GM12878 (cell line): ENCODE measurements around the gene LMTK3. TPM values are rescaled to one million over a fixed set of nuclear protein-coding genes. Genes with fewer than 3 reads are reported as not detected.

Experiments used
- ATF2 ChIP-seq: IDR thresholded peaks from 2 replicates; pipeline ENCODE4 v1.6.1; 2012; ENCODE audit warnings: low read length, inconsistent platforms
- CBX3 ChIP-seq: fragments of 200-600 bp; sonication (generic); IDR thresholded peaks from 2 replicates; pipeline ENCODE4 v1.6.1; 2016; ENCODE audit warnings: low read depth, borderline replicate concordance
- CREM ChIP-seq: IDR thresholded peaks from 2 replicates; pipeline ENCODE4 v1.6.1; 2014; ENCODE audit warnings: antibody characterized with exemption, low read depth
- DPF2 ChIP-seq: fragments of 450-650 bp; IDR thresholded peaks from 2 replicates; pipeline ENCODE4 v1.6.1; 2017; ENCODE audit warnings: mild to moderate bottlenecking
- ELK1 ChIP-seq: IDR thresholded peaks from 2 replicates; pipeline ENCODE4 v1.6.1; 2012; ENCODE audit warnings: low read depth, low read length, improper control_type of control experiment
- GABPA ChIP-seq: IDR thresholded peaks from 2 replicates; pipeline ENCODE4 v1.6.1; 2014; ENCODE audit warnings: antibody characterized with exemption, low read depth, mild to moderate bottlenecking, inconsistent platforms
- GATAD2B ChIP-seq: fragments of 450-650 bp; conservative IDR thresholded peaks from 2 replicates; pipeline ENCODE4 v1.6.1; 2017; ENCODE audit warnings: low read depth, mild to moderate bottlenecking, moderate library complexity
- HDAC6 ChIP-seq: fragments of 200-600 bp; sonication (generic); IDR thresholded peaks from one replicate; pipeline ENCODE4 v1.8.0; 2017; ENCODE audit warnings: antibody characterized with exemption; ENCODE audit not compliant: unreplicated experiment
- IRF5 ChIP-seq: fragments of 450-650 bp; IDR thresholded peaks from 2 replicates; pipeline ENCODE4 v1.6.1; 2017; ENCODE audit warnings: borderline replicate concordance
- JUNB ChIP-seq: IDR thresholded peaks from 2 replicates; pipeline ENCODE4 v1.6.1; 2016; ENCODE audit warnings: antibody characterized with exemption, mild to moderate bottlenecking
- MEF2A ChIP-seq: IDR thresholded peaks from 2 replicates; pipeline ENCODE4 v1.6.1; 2011; ENCODE audit warnings: low read depth, mild to moderate bottlenecking, low read length, moderate library complexity; ENCODE audit not compliant: insufficient read depth
- MYB ChIP-seq: fragments of 150-350 bp; IDR thresholded peaks from 2 replicates; pipeline ENCODE4 v1.6.1; 2014; ENCODE audit warnings: mild to moderate bottlenecking, low read depth, low read length, borderline replicate concordance
- NFXL1 ChIP-seq: fragments of 450-650 bp; IDR thresholded peaks from 2 replicates; pipeline ENCODE4 v1.6.1; 2017; ENCODE audit warnings: antibody characterized with exemption, mild to moderate bottlenecking, borderline replicate concordance
- NRF1 ChIP-seq: conservative IDR thresholded peaks from 2 replicates; pipeline ENCODE4 v1.6.1; 2011; ENCODE audit warnings: mild to moderate bottlenecking, low read depth, low read length, improper control_type of control experiment
- POLR2AphosphoS5 ChIP-seq: IDR thresholded peaks from 2 replicates; pipeline ENCODE4 v1.6.1; 2011; ENCODE audit warnings: mild to moderate bottlenecking, low read length, inconsistent platforms
- POU2F2 ChIP-seq: IDR thresholded peaks from 3 replicates; pipeline ENCODE4 v1.6.1; 2011; ENCODE audit warnings: low read depth, mild to moderate bottlenecking, low read length, borderline replicate concordance
- RBBP5 ChIP-seq: fragments of 200-600 bp; sonication (generic); conservative IDR thresholded peaks from 2 replicates; pipeline ENCODE4 v1.6.1; 2016
- RUNX3 ChIP-seq: IDR thresholded peaks from 2 replicates; pipeline ENCODE4 v1.6.1; 2012; ENCODE audit warnings: low read length, inconsistent platforms
- SIN3A ChIP-seq: IDR thresholded peaks from 2 replicates; pipeline ENCODE4 v1.6.1; 2012; ENCODE audit warnings: low read depth, low read length, improper control_type of control experiment
- SKIL ChIP-seq: fragments of 450-650 bp; IDR thresholded peaks from 2 replicates; pipeline ENCODE4 v1.6.1; 2017; ENCODE audit warnings: mild to moderate bottlenecking, low read depth, inconsistent platforms; ENCODE audit not compliant: poor library complexity, severe bottlenecking
- SMC3 ChIP-seq: IDR thresholded peaks from 2 replicates; pipeline ENCODE4 v1.6.1; 2011; ENCODE audit warnings: low read length, improper control_type of control experiment, borderline replicate concordance
- SP1 ChIP-seq: IDR thresholded peaks from one replicate; pipeline ENCODE4 v1.6.1; 2011; ENCODE audit warnings: low read depth, low read length
- SPI1 ChIP-seq: IDR thresholded peaks from 2 replicates; pipeline ENCODE4 v1.6.1; 2011; ENCODE audit warnings: low read depth, mild to moderate bottlenecking, low read length, moderate library complexity, borderline replicate concordance; ENCODE audit not compliant: insufficient read depth
- SREBF2 ChIP-seq: IDR thresholded peaks from 2 replicates; pipeline ENCODE4 v1.6.1; 2012; ENCODE audit warnings: mild to moderate bottlenecking, low read length
- SUPT20H ChIP-seq: IDR thresholded peaks from 2 replicates; pipeline ENCODE4 v1.6.1; 2011; ENCODE audit warnings: low read depth, mild to moderate bottlenecking, low read length, moderate library complexity, borderline replicate concordance; ENCODE audit not compliant: control insufficient read depth
- ZBED1 ChIP-seq: IDR thresholded peaks from 2 replicates; pipeline ENCODE4 v1.6.1; 2016; ENCODE audit warnings: borderline replicate concordance
- ZNF384 ChIP-seq: IDR thresholded peaks from 2 replicates; pipeline ENCODE4 v1.6.1; 2012; ENCODE audit warnings: low read depth, mild to moderate bottlenecking, low read length, improper control_type of control experiment, borderline replicate concordance
- polyA plus RNA-seq, 11 experiments: library from polyadenylated mRNA; depleted of rRNA in 4 of 11; unstranded in 6 of 11; stranded (reverse) in 5 of 11; fragments of >200 nt; fragmentation: Nextera tagmentation in 4 of 11; fragmentation: Illumina TruSeq in 1 of 11; extraction: Ambion mirVana in 4 of 11; extraction: Trizol in 1 of 11; gene quantifications; 1 replicate in 1 of 11; 2 replicates in 10 of 11; pipeline versions ENCODE4 v1.2.1 to v1.2.3, GENCODE V29; 2011 to 2016; ENCODE audit warnings: inconsistent platforms in 2 of 11, missing spikeins in 2 of 11, low read depth in 1 of 11
- total RNA-seq, 4 experiments: library from RNA; depleted of rRNA in 3 of 4; stranded (reverse); fragments of >200 nt in 3 of 4; fragmentation: Illumina TruSeq in 1 of 4; extraction: Trizol in 1 of 4; gene quantifications; 2 replicates each; pipeline versions ENCODE4 v1.2.1 to v1.2.3, GENCODE V29; 2013 to 2021

The LMTK3 gene
- total and polyA plus RNA-seq, 10 of the 15 experiments (the other 5 are each of a cell fraction or from before 2014, with no cell fraction given) = under 0.01 to 0.28 (median 0.04) TPM; not detected in 3

GRCh38 chr19:48513289-48514122, 1.9 kb upstream of the LMTK3 start (continued):
- TF ChIP-seq GABPA (peak; percentile 69; the same call in 1 of the 2 replicates), SP1 (no peak), ZNF384 (no peak), ELK1 (peak; percentile 66; the same call in 1 of the 2 replicates), POU2F2 (no peak), HDAC6 (peak; percentile 58), SMC3 (no peak), SUPT20H (no peak), POLR2AphosphoS5 (no peak), JUNB (no peak), IRF5 (no peak), CBX3 (no peak), CREM (peak; percentile 49; the same call in 1 of the 2 replicates), MYB (no peak), NRF1 (0 out of 2 replicates have a peak, but pooled peaks have one; percentile 14), SPI1 (no peak), RBBP5 (no peak), ZBED1 (no peak), ATF2 (no peak), SREBF2 (no peak), NFXL1 (no peak), MEF2A (no peak), DPF2 (no peak), RUNX3 (no peak), SKIL (no peak), GATAD2B (no peak), SIN3A (no peak)
